GM18505 (cell line): ENCODE measurements around the gene ARHGAP45.
A peak's percentile ranks its signal among the peaks of the same experiment; 100 is the strongest.

Source experiments
- ATAC-seq: cut with Tn5 transposase; IDR thresholded peaks from one replicate; pipeline ENCODE4 v1.9.1; 2021; ENCODE audit not compliant: unreplicated experiment
- POLR2A ChIP-seq: IDR thresholded peaks from 4 replicates; pipeline ENCODE4 v1.6.1; 2011; ENCODE audit warnings: borderline replicate concordance; ENCODE audit not compliant: insufficient read depth, insufficient read length; ENCODE audit errors: extremely low read depth

The ARHGAP45 gene

GRCh38 chr19:1085053-1085658 is 18.2 kb downstream of the ARHGAP45 start:
- ATAC-seq, result no peak
- TF ChIP-seq POLR2A, result peak; percentile 1

GRCh38 chr19:1085676-1086442 is 18.9 kb downstream of the ARHGAP45 start:
- ATAC-seq, result no peak
- no peak for TF ChIP-seq POLR2A

- peak; percentile 23 for TF ChIP-seq POLR2A
These were observed 19.6 kb downstream of the ARHGAP45 start for GRCh38 chr19:1086613-1087012.

GRCh38 chr19:1087813-1088415 is 20.9 kb downstream of the ARHGAP45 start:
- no peak for ATAC-seq
- peak; percentile 57 for TF ChIP-seq POLR2A

More at GRCh38 chr19:1086613-1087012, 19.6 kb downstream of the ARHGAP45 start:
- ATAC-seq, result no peak

GRCh38 chr19:1088416-1089010 is 21.5 kb downstream of the ARHGAP45 start:
- no peak for ATAC-seq
- TF ChIP-seq POLR2A, result no peak

GRCh38 chr19:1089126-1089771 is 22.3 kb downstream of the ARHGAP45 start:
- no peak for TF ChIP-seq POLR2A
- no peak for ATAC-seq

- no peak for TF ChIP-seq POLR2A
- no peak for ATAC-seq
These were observed 22.9 kb downstream of the ARHGAP45 start for GRCh38 chr19:1089891-1090290.

- no peak for ATAC-seq
- no peak for TF ChIP-seq POLR2A
These were observed 24.0 kb downstream of the ARHGAP45 start for GRCh38 chr19:1090731-1091543.

GRCh38 chr19:1091544-1092175 is 24.7 kb downstream of the ARHGAP45 start:
- no peak for ATAC-seq
- TF ChIP-seq POLR2A, result no peak

GRCh38 chr19:1093330-1093729 is 26.4 kb downstream of the ARHGAP45 start:
- no peak for TF ChIP-seq POLR2A

GRCh38 chr19:1093811-1094553 is 27.0 kb downstream of the ARHGAP45 start:
- ATAC-seq, result no peak

More at GRCh38 chr19:1093330-1093729, 26.4 kb downstream of the ARHGAP45 start:
- ATAC-seq, result no peak

GRCh38 chr19:1094655-1094977 is 27.6 kb downstream of the ARHGAP45 start:
- TF ChIP-seq POLR2A, result no peak
- no peak for ATAC-seq

More at GRCh38 chr19:1093811-1094553, 27.0 kb downstream of the ARHGAP45 start:
- no peak for TF ChIP-seq POLR2A
